K562 (cell line): ENCODE results near the gene PACSIN3. TPM values are rescaled to one million over a fixed set of nuclear protein-coding genes. Genes with fewer than 3 reads are reported as not detected.

Source experiments
- ATAC-seq: fragments of 200-7000 bp; cut with Tn5 transposase; 3 replicates; pipeline ENCODE4 v1.9.1; 2020; ENCODE audit warnings: moderate library complexity
- BruUV-seq: library from RNA; stranded (reverse); fragments of 400-500 nt; replicated peaks from 2 replicates; lab custom pipeline; 2021; lab: Mats Ljungman, UMichigan
- CTCF ChIA-PET: fragments of 300-600 bp; formaldehyde crosslinking; extraction: SDS; loops from one replicate; lab custom pipeline; 2021; ENCODE audit warnings: low intra/inter-chr PET ratio; lab: Yijun Ruan, JAX
- POLR2A ChIA-PET: fragments of 300-600, 350-650 bp; sonication (Branson Sonifier 250); formaldehyde crosslinking; extraction: SDS; loops from one replicate; lab custom pipeline; 2021; ENCODE audit warnings: antibody characterized with exemption, inconsistent platforms; lab: Yijun Ruan, JAX
- DNase-seq, 4 experiments: peaks; one replicate each; pipeline versions ENCODE4 v3.0.0 to v3.0.0-alpha.2; 2011 to 2018; ENCODE audit warnings: low spot score in 3 of 4, mixed read lengths in 3 of 4; ENCODE audit errors: extremely low read depth in 1 of 4
- FAIRE-seq: peaks from 2 replicates; lab custom pipeline; 2011; peaks lifted over from hg19 to GRCh38; lab: Jason Lieb, UNC
- H2AFZ ChIP-seq: 2 replicates; pipeline ENCODE4 v1.6.0; 2011; ENCODE audit warnings: low read depth, low read length, control low read depth, inconsistent platforms
- H3K27ac ChIP-seq: fragments of 200-600 bp; 3 replicates; pipeline ENCODE4 v1.8.0; 2011; ENCODE audit warnings: low read depth, mild to moderate bottlenecking, control low read depth, inconsistent platforms, low read length, moderate library complexity, mixed read lengths; ENCODE audit errors: extremely low read depth
- H3K27me3 ChIP-seq, 2 experiments: fragments of 300-600 bp in 1 of 2; 2 replicates in 1 of 2; 3 replicates in 1 of 2; pipeline versions ENCODE4 v1.6.0 to v1.8.0; 2011; ENCODE audit warnings: inconsistent platforms in 2 of 2, low read length in 2 of 2, mild to moderate bottlenecking in 1 of 2, mixed read lengths in 1 of 2, moderate library complexity in 1 of 2; ENCODE audit not compliant: control insufficient read depth in 2 of 2, insufficient read depth in 2 of 2
- H3K36me3 ChIP-seq: fragments of 300-600 bp; 3 replicates; pipeline ENCODE4 v1.8.0; 2011; ENCODE audit warnings: mild to moderate bottlenecking, low read length, inconsistent platforms; ENCODE audit not compliant: control insufficient read depth, insufficient read depth
- H3K4me1 ChIP-seq, 2 experiments: fragments of 200-600 bp in 1 of 2; replicated peaks in 1 of 2; 2 replicates in 1 of 2; 3 replicates in 1 of 2; pipeline versions ENCODE4 v1.5.1 to v1.8.0; 2011; ENCODE audit warnings: inconsistent platforms in 2 of 2, low read length in 2 of 2, mild to moderate bottlenecking in 1 of 2, mixed read lengths in 1 of 2, moderate library complexity in 1 of 2; ENCODE audit not compliant: control insufficient read depth in 2 of 2, insufficient read depth in 2 of 2
- H3K4me2 ChIP-seq: 2 replicates; pipeline ENCODE4 v1.6.1; 2011; ENCODE audit warnings: low read length, control low read depth, inconsistent platforms, mixed read lengths; ENCODE audit not compliant: insufficient read depth
- H3K4me3 ChIP-seq: fragments of 200-600 bp; sonication (generic), shearing (Covaris generic); 2 replicates; pipeline ENCODE4 v1.5.1; 2016; ENCODE audit warnings: control low read depth, inconsistent platforms
- H3K79me2 ChIP-seq: fragments of 200-600 bp; 3 replicates; pipeline ENCODE4 v1.8.0; 2011; ENCODE audit warnings: low read length, inconsistent platforms; ENCODE audit not compliant: control insufficient read depth, insufficient read depth
- H3K9ac ChIP-seq, 2 experiments: 2 replicates each; pipeline versions ENCODE4 v1.6.0 to v1.6.1; 2011; ENCODE audit warnings: low read depth in 2 of 2, low read length in 2 of 2, control low read depth in 1 of 2, inconsistent platforms in 1 of 2, mild to moderate bottlenecking in 1 of 2, mixed read lengths in 1 of 2; ENCODE audit not compliant: insufficient read depth in 1 of 2
- H3K9me1 ChIP-seq: one replicate; pipeline ENCODE4 v1.6.0; 2011; ENCODE audit warnings: inconsistent platforms, mild to moderate bottlenecking, low read length, moderate library complexity; ENCODE audit not compliant: control insufficient read depth, insufficient read depth
- H3K9me3 ChIP-seq: replicated peaks from 2 replicates; pipeline ENCODE4 v1.5.1; 2011; ENCODE audit warnings: low read depth, low read length, inconsistent platforms; ENCODE audit not compliant: control insufficient read depth, insufficient read depth
- H4K20me1 ChIP-seq: replicated peaks from 2 replicates; pipeline ENCODE4 v1.6.1; 2011; ENCODE audit warnings: low read length, inconsistent platforms, mixed read lengths; ENCODE audit not compliant: control insufficient read depth, insufficient read depth
- C11orf30 ChIP-seq: fragments of 450-650 bp; IDR thresholded peaks from 2 replicates; pipeline ENCODE4 v1.6.1; 2016; ENCODE audit warnings: low read depth, mild to moderate bottlenecking
- ELF4 ChIP-seq: fragments of 450-650 bp; formaldehyde crosslinking; IDR thresholded peaks from 2 replicates; pipeline ENCODE4 v1.4.0; 2022; ENCODE audit warnings: missing genetic modification characterization
- JUNB ChIP-seq: fragments of 450-650 bp; formaldehyde crosslinking; conservative IDR thresholded peaks from 2 replicates; pipeline ENCODE4 v1.4.0; 2020; ENCODE audit warnings: mild to moderate bottlenecking
- MAFF ChIP-seq: IDR thresholded peaks from 2 replicates; pipeline ENCODE4 v1.6.1; 2012; ENCODE audit warnings: low read length, improper control_type of control experiment
- MAFG ChIP-seq: fragments of 450-650 bp; conservative IDR thresholded peaks from 2 replicates; pipeline ENCODE4 v1.6.1; 2016; ENCODE audit warnings: missing genetic modification characterization, missing compliant biosample characterization
- MAFK ChIP-seq: IDR thresholded peaks from 2 replicates; pipeline ENCODE4 v1.6.1; 2011; ENCODE audit warnings: low read length, improper control_type of control experiment
- MTF1 ChIP-seq: fragments of 250-450 bp; sonication (Bioruptor Pico); IDR thresholded peaks from 2 replicates; pipeline ENCODE4 v1.9.0; 2021; ENCODE audit warnings: moderate library complexity, mild to moderate bottlenecking, inconsistent platforms, borderline replicate concordance
- ZNF316 ChIP-seq: fragments of 450-650 bp; IDR thresholded peaks from 2 replicates; pipeline ENCODE4 v1.6.1; 2016
- WGBS: fragments of 100-300 bp; shearing (Covaris generic); methylation state at CpG from one replicate; pipeline ENCODE4 v1.1.6; 2016; ENCODE audit warnings: low coverage, mixed read lengths; ENCODE audit not compliant: insufficient coverage; ENCODE audit errors: missing lambda C conversion rate; 5-methylcytosine and 5-hydroxymethylcytosine counted together
- in situ Hi-C: fragments of 300-500 bp; cut with MboI; formaldehyde crosslinking; loops from 4 replicates; pipeline ENCODE4 v1.15.0; 2018; ENCODE audit warnings: inconsistent platforms, mixed read lengths
- intact Hi-C: fragments of 100-400 bp; cut with micrococcal nuclease; formaldehyde crosslinking; loops from 2 replicates; pipeline ENCODE4 v1.14.2; 2022
- polyA plus RNA-seq, 8 experiments: library from polyadenylated mRNA; depleted of rRNA in 4 of 8; stranded (reverse) in 5 of 8; unstranded in 3 of 8; fragments of >200 nt; fragmentation: Nextera tagmentation in 2 of 8; fragmentation: Illumina TruSeq in 1 of 8; extraction: Ambion mirVana in 2 of 8; extraction: Trizol in 1 of 8; gene quantifications; 2 replicates each; pipeline versions ENCODE4 v1.2.1 to v1.2.3, GENCODE V29; 2011 to 2014; ENCODE audit warnings: inconsistent platforms in 1 of 8, missing spikeins in 1 of 8
- total RNA-seq, 7 experiments: library from RNA; depleted of rRNA in 6 of 7; stranded (reverse); fragments of >200 nt in 6 of 7; fragmentation: Illumina TruSeq in 2 of 7; extraction: Trizol in 2 of 7; gene quantifications; 2 replicates each; pipeline versions ENCODE4 v1.2.1 to v1.2.3, GENCODE V29; 2011 to 2021; ENCODE audit warnings: low replicate concordance in 1 of 7
- TF ChIP-seq, protein P1 (sequence below), 2 experiments: fragments of 450-650 bp; IDR thresholded peaks; 2 replicates each; pipeline ENCODE4 v1.6.1; 2018; ENCODE audit warnings: mild to moderate bottlenecking in 2 of 2, low read depth in 1 of 2; ENCODE audit not compliant: partially characterized antibody in 2 of 2

PACSIN3 gene
- total and polyA plus RNA-seq, 9 of the 15 experiments (the other 6 are each of a cell fraction or from before 2014, with no cell fraction given), result 0.13 to 18.1 (median 7.1) TPM

- ChIA-PET CTCF (no interaction called here), POLR2A (interaction anchor here (1.3 to 1.5 kb wide), 2 partner anchors 12 to 23 kb away, joined by 3 to 6 read pairs; partner anchors contain the start of gene DDB2)
- H4K20me1 ChIP-seq, result no peaks in the 10 kb centered on the region
- ATAC-seq, result no peak
- H3K4me2 ChIP-seq, result no peak overlapping the region
- no peak for DNase-seq
- H3K36me3 ChIP-seq, result no peaks in the 10 kb centered on the region
- in situ Hi-C loops, result no loop called here
- peak; percentile 96 for TF ChIP-seq ZNF316
- TF ChIP-seq C11orf30, result peak; percentile 92
- TF ChIP-seq MAFG (tag), result peak; percentile 91
- TF ChIP-seq MAFK, result peak; percentile 97
- peak; percentile 97 for TF ChIP-seq MAFF
- TF ChIP-seq MTF1 (CRISPR knock-in tag), result no peak
- WGBS, result 5% methylated on average over 5 of the region's 5 CpGs
- H2AFZ ChIP-seq, result no peak overlapping the region
- no TSS peak for BruUV-seq
- H3K79me2 ChIP-seq, result no peaks in the 10 kb centered on the region
- no peak for FAIRE-seq
- no peak overlapping the region for H3K9ac ChIP-seq
- no peaks in the 10 kb centered on the region; a peak in 3 of 5 replicates for H3K4me1 ChIP-seq
- no peaks in the 10 kb centered on the region for H3K9me1 ChIP-seq
- H3K9me3 ChIP-seq, result no peaks in the 10 kb centered on the region
- H3K27ac ChIP-seq, result no peak overlapping the region
- no peak overlapping the region for H3K4me3 ChIP-seq
- H3K27me3 ChIP-seq, result peaks cover 12 to 35% of the 10 kb centered on the region in 2 experiments; a peak in 4 of 5 replicates
- intact Hi-C loops, result no loop called here
Observed at GRCh38 chr11:47202576-47202975, 16.3 kb upstream of the PACSIN3 start.

DNA sequence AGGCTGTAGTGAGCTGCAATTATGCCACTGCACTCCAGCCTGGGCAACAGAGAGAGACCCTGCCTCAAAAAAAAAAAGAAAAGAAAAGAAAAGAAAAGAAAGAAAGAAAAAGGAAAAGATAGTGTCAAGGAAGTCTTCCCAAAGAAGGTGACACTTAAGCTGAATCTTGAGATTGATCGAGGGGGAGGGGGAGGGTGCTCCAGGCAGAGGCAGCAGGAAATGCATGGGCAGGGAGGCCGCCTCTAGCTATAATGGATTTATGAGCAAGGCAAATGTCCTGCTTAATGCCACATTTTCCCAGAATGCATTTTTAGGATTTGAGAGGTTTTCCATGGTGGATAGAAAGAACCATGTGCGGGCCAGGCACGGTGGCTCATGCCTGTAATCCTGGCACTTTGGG is 14.8 kb upstream of the PACSIN3 start:
- no peak for ATAC-seq
- ChIA-PET POLR2A (interaction anchor here (0.6 to 1.5 kb wide), 2 partner anchors 14 to 47 kb away, joined by 3 to 6 read pairs; partner anchors contain the start of genes ACP2 and DDB2), CTCF (no interaction called here)
- Histone ChIP-seq H2AFZ (no peak overlapping the region), H3K4me3 (no peak overlapping the region), H4K20me1 (no peaks in the 10 kb centered on the region), H3K27me3 (peaks cover 12 to 35% of the 10 kb centered on the region in 2 experiments; a peak in 4 of 5 replicates), H3K4me1 (no peaks in the 10 kb centered on the region; a peak in 3 of 5 replicates), H3K9me1 (no peaks in the 10 kb centered on the region), H3K9me3 (no peaks in the 10 kb centered on the region), H3K9ac (no peak overlapping the region), H3K27ac (no peak overlapping the region), H3K4me2 (no peak overlapping the region), H3K36me3 (no peaks in the 10 kb centered on the region), H3K79me2 (no peaks in the 10 kb centered on the region)
- in situ Hi-C loops, result no loop called here
- intact Hi-C loops, result no loop called here
- BruUV-seq, result no TSS peak
- no peak for FAIRE-seq
- DNase-seq, result peak in 1 of 4 experiments; percentile 10
- 37% methylated on average over 4 of the region's 4 CpGs for WGBS
- TF ChIP-seq JUNB (CRISPR knock-in tag) (no peak), ELF4 (CRISPR knock-in tag) (no peak)
- TF ChIP-seq, protein P1, sequence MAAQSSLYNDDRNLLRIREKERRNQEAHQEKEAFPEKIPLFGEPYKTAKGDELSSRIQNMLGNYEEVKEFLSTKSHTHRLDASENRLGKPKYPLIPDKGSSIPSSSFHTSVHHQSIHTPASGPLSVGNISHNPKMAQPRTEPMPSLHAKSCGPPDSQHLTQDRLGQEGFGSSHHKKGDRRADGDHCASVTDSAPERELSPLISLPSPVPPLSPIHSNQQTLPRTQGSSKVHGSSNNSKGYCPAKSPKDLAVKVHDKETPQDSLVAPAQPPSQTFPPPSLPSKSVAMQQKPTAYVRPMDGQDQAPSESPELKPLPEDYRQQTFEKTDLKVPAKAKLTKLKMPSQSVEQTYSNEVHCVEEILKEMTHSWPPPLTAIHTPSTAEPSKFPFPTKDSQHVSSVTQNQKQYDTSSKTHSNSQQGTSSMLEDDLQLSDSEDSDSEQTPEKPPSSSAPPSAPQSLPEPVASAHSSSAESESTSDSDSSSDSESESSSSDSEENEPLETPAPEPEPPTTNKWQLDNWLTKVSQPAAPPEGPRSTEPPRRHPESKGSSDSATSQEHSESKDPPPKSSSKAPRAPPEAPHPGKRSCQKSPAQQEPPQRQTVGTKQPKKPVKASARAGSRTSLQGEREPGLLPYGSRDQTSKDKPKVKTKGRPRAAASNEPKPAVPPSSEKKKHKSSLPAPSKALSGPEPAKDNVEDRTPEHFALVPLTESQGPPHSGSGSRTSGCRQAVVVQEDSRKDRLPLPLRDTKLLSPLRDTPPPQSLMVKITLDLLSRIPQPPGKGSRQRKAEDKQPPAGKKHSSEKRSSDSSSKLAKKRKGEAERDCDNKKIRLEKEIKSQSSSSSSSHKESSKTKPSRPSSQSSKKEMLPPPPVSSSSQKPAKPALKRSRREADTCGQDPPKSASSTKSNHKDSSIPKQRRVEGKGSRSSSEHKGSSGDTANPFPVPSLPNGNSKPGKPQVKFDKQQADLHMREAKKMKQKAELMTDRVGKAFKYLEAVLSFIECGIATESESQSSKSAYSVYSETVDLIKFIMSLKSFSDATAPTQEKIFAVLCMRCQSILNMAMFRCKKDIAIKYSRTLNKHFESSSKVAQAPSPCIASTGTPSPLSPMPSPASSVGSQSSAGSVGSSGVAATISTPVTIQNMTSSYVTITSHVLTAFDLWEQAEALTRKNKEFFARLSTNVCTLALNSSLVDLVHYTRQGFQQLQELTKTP (IDR thresholded peaks at IDR 0.05; ENCODE audit: low read depth in 1 of 2, partially characterized antibody in 2 of 2), result peak in 1 of 2 experiments; percentile 33
